ENCODE data around the gene ARFGEF2. TPM values are rescaled to one million over a fixed set of nuclear protein-coding genes. Genes with fewer than 3 reads are reported as not detected.

Gene ARFGEF2
- total and polyA plus RNA-seq, 10 of the 15 experiments (the other 5 are each of a cell fraction or from before 2014, with no cell fraction given), result 5.2 to 24.1 (median 17.7) TPM

DNA sequence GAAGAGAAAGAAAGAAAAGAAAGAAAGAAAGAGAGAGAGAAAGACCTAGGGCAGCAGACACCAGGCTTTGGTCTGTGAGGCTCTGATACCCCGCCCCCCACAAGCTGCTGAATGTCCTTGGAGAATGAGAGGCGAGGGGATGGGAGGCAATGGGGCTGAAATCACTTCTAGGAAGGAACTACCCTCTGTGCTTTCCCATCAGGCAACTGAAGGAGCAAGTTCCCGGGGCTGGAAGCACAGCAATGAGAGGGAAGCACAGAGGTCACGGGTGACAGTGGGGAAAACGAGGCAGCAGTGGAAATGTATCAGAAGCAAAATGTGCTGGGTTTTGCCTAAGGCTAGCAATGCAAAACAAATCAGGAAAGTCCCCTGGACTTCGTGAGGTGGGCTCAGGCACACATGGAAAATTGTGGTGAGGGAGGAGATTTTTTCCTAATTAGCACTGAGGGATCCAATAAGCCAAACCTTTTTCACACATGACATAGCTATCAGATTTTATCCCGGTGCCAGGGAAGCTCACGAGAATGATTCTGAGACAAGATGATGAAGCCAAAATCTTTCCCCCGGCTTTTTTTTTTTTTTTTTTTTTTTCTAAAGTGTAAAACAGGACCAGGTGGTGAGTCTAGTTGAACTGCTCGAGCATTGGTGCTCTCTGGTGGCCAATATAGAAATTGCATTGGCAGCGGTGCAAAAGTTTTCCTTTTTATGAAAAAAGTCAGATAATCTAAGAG lies 16.8 kb upstream of the ARFGEF2 start (continued):
- TF ChIP-seq, protein P1, sequence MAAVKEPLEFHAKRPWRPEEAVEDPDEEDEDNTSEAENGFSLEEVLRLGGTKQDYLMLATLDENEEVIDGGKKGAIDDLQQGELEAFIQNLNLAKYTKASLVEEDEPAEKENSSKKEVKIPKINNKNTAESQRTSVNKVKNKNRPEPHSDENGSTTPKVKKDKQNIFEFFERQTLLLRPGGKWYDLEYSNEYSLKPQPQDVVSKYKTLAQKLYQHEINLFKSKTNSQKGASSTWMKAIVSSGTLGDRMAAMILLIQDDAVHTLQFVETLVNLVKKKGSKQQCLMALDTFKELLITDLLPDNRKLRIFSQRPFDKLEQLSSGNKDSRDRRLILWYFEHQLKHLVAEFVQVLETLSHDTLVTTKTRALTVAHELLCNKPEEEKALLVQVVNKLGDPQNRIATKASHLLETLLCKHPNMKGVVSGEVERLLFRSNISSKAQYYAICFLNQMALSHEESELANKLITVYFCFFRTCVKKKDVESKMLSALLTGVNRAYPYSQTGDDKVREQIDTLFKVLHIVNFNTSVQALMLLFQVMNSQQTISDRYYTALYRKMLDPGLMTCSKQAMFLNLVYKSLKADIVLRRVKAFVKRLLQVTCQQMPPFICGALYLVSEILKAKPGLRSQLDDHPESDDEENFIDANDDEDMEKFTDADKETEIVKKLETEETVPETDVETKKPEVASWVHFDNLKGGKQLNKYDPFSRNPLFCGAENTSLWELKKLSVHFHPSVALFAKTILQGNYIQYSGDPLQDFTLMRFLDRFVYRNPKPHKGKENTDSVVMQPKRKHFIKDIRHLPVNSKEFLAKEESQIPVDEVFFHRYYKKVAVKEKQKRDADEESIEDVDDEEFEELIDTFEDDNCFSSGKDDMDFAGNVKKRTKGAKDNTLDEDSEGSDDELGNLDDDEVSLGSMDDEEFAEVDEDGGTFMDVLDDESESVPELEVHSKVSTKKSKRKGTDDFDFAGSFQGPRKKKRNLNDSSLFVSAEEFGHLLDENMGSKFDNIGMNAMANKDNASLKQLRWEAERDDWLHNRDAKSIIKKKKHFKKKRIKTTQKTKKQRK (IDR thresholded peaks at IDR 0.05; ENCODE audit: low read depth, low read length), result no peak
- TF ChIP-seq, protein P2, sequence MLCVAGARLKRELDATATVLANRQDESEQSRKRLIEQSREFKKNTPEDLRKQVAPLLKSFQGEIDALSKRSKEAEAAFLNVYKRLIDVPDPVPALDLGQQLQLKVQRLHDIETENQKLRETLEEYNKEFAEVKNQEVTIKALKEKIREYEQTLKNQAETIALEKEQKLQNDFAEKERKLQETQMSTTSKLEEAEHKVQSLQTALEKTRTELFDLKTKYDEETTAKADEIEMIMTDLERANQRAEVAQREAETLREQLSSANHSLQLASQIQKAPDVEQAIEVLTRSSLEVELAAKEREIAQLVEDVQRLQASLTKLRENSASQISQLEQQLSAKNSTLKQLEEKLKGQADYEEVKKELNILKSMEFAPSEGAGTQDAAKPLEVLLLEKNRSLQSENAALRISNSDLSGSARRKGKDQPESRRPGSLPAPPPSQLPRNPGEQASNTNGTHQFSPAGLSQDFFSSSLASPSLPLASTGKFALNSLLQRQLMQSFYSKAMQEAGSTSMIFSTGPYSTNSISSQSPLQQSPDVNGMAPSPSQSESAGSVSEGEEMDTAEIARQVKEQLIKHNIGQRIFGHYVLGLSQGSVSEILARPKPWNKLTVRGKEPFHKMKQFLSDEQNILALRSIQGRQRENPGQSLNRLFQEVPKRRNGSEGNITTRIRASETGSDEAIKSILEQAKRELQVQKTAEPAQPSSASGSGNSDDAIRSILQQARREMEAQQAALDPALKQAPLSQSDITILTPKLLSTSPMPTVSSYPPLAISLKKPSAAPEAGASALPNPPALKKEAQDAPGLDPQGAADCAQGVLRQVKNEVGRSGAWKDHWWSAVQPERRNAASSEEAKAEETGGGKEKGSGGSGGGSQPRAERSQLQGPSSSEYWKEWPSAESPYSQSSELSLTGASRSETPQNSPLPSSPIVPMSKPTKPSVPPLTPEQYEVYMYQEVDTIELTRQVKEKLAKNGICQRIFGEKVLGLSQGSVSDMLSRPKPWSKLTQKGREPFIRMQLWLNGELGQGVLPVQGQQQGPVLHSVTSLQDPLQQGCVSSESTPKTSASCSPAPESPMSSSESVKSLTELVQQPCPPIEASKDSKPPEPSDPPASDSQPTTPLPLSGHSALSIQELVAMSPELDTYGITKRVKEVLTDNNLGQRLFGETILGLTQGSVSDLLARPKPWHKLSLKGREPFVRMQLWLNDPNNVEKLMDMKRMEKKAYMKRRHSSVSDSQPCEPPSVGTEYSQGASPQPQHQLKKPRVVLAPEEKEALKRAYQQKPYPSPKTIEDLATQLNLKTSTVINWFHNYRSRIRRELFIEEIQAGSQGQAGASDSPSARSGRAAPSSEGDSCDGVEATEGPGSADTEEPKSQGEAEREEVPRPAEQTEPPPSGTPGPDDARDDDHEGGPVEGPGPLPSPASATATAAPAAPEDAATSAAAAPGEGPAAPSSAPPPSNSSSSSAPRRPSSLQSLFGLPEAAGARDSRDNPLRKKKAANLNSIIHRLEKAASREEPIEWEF (IDR thresholded peaks at IDR 0.05; ENCODE audit: insufficient replicate concordance, low read depth, low read length), result no peak
- no peak for TF ChIP-seq POLR2A (IDR thresholded peaks at IDR 0.05; ENCODE audit: low read depth, low read length)
- TF ChIP-seq ZNF217 (IDR thresholded peaks at IDR 0.05), result no peak
- TF ChIP-seq SMAD5 (IDR thresholded peaks at IDR 0.05; ENCODE audit: low read depth), result no peak
- TF ChIP-seq ZNF274 (IDR thresholded peaks at IDR 0.05; ENCODE audit: insufficient read depth, insufficient read length), result no peak
- no peak for TF ChIP-seq BMI1 (IDR thresholded peaks at IDR 0.05; ENCODE audit: borderline replicate concordance)
- no peak for TF ChIP-seq BRCA1 (IDR thresholded peaks at IDR 0.05; ENCODE audit: low read depth, low read length)
- TF ChIP-seq IKZF1 (conservative IDR thresholded peaks at IDR 0.05), result peak; percentile 73
- peak; percentile 72 for TF ChIP-seq YY1 (IDR thresholded peaks at IDR 0.05; ENCODE audit: low read depth, low read length)
- TF ChIP-seq SREBF1 (IDR thresholded peaks at IDR 0.05; ENCODE audit: low read length), result no peak
- TF ChIP-seq TAF1 (IDR thresholded peaks at IDR 0.05; ENCODE audit: borderline replicate concordance, low read depth, low read length), result no peak
- no peak for TF ChIP-seq TARDBP (IDR thresholded peaks at IDR 0.05; ENCODE audit: borderline replicate concordance)
- TF ChIP-seq CREM (IDR thresholded peaks at IDR 0.05; ENCODE audit: low read depth), result no peak
- peak; percentile 74 for TF ChIP-seq TCF12 (IDR thresholded peaks at IDR 0.05; ENCODE audit: low read depth, low read length)
- TF ChIP-seq RB1 (IDR thresholded peaks at IDR 0.05; ENCODE audit: borderline replicate concordance), result no peak
- TF ChIP-seq RFX5 (IDR thresholded peaks at IDR 0.05; ENCODE audit: low read depth, low read length), result no peak
- TF ChIP-seq IRF4 (IDR thresholded peaks at IDR 0.05; ENCODE audit: low read depth, low read length), result no peak
- peak; percentile 99 for TF ChIP-seq RAD21 (IDR thresholded peaks at IDR 0.05; ENCODE audit: insufficient read depth, low read depth, low read length)
- TF ChIP-seq, protein P3, sequence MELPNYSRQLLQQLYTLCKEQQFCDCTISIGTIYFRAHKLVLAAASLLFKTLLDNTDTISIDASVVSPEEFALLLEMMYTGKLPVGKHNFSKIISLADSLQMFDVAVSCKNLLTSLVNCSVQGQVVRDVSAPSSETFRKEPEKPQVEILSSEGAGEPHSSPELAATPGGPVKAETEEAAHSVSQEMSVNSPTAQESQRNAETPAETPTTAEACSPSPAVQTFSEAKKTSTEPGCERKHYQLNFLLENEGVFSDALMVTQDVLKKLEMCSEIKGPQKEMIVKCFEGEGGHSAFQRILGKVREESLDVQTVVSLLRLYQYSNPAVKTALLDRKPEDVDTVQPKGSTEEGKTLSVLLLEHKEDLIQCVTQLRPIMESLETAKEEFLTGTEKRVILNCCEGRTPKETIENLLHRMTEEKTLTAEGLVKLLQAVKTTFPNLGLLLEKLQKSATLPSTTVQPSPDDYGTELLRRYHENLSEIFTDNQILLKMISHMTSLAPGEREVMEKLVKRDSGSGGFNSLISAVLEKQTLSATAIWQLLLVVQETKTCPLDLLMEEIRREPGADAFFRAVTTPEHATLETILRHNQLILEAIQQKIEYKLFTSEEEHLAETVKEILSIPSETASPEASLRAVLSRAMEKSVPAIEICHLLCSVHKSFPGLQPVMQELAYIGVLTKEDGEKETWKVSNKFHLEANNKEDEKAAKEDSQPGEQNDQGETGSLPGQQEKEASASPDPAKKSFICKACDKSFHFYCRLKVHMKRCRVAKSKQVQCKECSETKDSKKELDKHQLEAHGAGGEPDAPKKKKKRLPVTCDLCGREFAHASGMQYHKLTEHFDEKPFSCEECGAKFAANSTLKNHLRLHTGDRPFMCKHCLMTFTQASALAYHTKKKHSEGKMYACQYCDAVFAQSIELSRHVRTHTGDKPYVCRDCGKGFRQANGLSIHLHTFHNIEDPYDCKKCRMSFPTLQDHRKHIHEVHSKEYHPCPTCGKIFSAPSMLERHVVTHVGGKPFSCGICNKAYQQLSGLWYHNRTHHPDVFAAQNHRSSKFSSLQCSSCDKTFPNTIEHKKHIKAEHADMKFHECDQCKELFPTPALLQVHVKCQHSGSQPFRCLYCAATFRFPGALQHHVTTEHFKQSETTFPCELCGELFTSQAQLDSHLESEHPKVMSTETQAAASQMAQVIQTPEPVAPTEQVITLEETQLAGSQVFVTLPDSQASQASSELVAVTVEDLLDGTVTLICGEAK (IDR thresholded peaks at IDR 0.05; ENCODE audit: borderline replicate concordance), result no peak
